Inferior parietal cortex (tissue), 1 donor: ENCODE data around the gene ZNF281.
"Not testable (repeated sequence)": the region's sequence is repeated elsewhere in the genome, so short reads cannot be mapped to it uniquely, and the experiment has no call there.

Experiments
- DNase-seq: peaks from one replicate; pipeline ENCODE4 v3.0.0-alpha.2; 2016; ENCODE audit errors: extremely low spot score

ZNF281 gene

GRCh38 chr1:200409761-200410565, at the start of gene ZNF281:
Gene ZNF281 (minus strand): TSS chr1:200410036. CDS start chr1:200409705, 331 bp downstream.
- DNase-seq: peak; percentile 96

GRCh38 chr1:200458780-200459179, 48.9 kb upstream of the ZNF281 start:
- DNase-seq: no peak

DNA sequence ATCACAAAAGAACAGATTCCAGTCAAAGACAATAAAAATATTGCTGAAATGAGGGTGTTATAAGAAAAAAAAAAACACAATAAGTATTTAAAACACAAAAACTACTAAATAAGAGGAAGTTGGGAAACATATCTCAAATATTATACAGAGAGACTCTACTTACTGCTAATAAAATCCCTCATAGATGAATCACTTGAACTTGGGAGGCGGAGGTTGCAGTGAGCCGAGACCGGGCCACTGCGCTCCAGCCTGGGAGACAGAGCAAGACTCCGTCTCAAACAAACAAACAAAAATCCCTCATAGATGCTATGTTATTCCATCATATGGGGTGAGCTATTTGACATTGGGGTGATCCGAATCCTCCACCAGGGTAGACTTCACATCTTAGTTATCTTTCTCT, 48.0 kb upstream of the ZNF281 start:
- no peak for DNase-seq

GRCh38 chr1:200454425-200454824, 44.6 kb upstream of the ZNF281 start:
- no peak for DNase-seq

- no peak for DNase-seq
These were observed 43.7 kb upstream of the ZNF281 start for GRCh38 chr1:200453553-200453905.

DNA sequence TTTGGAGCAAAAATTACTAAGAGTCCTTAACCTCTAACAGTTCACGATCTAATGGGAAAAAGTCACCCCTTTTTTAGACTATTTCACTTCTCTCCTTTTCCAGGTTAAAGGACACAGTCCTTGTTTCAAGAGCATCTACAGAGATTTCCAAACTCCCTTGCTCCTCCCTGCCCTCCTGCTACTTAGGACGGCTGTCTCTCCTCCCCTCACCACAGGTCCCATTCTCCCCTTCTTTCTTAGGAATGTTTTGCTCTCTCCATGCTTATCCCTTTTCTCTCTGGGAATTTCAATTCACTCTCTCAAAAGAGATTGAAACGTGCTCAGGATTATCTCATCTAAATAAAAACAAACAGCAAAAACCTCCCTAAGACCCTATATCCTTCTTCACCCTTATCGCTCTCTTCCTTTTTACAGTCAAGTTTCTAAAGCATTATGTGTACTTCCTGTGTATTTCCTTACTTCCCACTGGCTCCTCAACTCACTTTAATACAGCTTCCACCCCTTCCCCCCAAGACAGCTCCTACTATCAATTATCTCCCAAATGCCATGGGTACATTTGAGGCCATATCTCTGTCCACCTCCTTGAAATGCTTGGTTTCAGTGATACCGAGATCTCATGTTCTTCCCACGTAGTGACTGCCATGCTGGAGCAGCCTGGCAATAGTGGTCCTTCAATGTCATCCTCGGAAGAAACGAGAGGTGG, 43.2 kb upstream of the ZNF281 start:
- DNase-seq: no peak

DNA sequence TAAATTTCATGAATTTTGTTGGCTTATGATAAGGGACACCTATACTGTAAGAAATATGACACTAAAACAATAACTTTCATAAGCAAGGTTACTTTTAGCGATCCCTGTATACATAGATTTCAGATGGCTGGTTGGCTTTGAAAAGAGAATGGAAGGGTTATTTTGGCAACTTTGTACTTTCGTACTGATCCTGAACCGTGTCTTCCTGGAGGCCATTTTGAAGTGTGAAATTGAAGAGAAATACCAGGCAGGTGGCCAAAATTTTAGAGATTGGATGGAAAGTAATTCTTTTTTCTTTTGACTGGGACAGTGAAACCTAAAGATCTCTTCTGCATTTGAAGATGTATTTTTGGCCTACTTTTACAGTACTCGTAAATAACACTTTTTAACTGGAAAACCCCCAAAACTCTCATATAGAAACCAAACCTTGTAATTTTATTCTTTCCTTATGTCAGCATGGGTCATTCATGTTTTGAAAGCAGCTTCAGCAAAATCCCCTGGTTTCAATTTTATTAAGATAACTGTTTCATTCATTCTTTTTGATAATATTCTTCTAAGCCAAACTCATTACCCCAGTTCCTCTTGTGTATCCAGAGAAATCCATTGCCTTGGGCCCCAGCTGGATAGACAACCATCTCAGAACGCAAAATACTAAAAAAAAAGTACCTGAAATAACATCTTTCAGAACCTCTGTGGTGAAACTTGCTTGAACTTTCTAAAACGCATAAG, 38.4 kb upstream of the ZNF281 start:
- no peak for DNase-seq

- no peak for DNase-seq
These were observed 35.4 kb upstream of the ZNF281 start for GRCh38 chr1:200445213-200445612.

DNA sequence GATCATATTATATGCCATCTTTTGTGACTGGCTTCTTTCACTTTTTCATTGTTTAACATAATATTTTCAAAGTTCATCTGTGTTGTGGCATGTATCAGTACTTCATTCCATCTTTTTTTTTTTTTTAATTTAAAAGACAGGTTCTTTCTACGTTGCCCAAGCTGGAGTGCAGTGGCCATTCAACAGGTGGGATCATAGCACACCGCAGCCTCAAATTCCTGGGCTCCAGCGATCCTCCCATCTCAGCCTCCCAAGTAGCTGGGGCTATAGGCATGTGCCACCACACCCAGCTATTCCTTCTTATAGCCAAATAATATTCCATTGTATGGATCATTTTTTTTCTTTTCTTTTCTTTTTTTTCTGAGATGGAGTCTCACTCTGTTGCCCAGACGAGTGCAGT, 34.6 kb upstream of the ZNF281 start:
- DNase-seq: no peak

DNA sequence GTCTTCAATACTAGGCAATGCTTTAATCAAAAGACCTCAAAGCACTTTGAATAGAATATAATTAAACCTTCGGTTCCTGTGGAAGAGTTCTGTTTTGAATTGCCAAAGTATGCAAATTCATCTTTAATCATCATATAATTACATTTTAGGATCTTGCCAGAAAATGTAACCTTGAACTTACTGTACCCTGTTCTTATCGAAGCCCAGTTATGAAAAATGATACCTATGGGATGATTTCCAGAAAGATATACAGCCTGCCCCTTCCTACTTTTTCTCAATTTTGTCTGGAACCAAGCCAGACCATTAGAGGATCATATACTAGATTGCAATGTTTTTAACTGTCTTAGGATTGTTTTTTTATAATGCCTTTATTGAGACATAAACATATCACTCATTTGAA, 34.0 kb upstream of the ZNF281 start:
- DNase-seq: no peak

- no peak for DNase-seq
These were observed 32.8 kb upstream of the ZNF281 start for GRCh38 chr1:200442537-200443156.

DNA sequence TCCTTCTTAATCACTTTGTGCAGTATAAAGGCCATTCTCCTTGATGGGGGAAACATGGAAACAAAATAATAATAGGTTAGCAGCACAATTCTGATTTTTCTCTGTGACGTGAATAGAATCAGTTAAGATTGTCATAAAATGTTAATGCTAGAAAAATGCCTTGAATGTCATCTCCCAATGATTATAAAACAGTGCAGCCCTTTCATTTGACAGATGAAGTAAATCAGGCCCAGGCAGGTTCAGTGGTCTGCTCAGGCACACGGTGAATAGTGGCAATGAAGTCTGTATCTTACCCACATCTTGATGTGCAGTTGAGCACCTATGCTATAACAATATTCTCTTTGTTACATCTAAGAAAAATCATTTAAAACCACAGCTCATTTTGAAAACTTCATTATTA, 32.2 kb upstream of the ZNF281 start:
- no peak for DNase-seq

DNA sequence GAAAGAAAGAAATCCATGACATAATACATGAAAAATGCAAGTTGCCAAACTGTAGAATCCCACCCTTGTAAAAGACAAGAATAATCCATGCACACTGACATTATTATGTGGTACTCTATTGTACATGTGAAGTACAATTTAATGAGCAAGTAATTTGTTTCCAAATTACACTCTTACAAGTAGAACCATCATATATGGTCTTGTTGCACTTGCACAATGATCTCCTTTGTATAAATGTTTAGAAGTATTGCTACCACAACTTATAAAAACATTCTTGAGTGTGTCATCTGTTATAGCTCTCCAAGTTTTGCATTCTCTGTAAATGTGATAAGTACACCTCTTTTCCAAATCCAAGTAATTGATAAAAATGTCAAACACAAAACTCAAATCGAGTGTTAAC, 29.1 kb upstream of the ZNF281 start:
- no peak for DNase-seq

GRCh38 chr1:200438413-200438812, 28.6 kb upstream of the ZNF281 start:
- not testable (repeated sequence) for DNase-seq

DNA sequence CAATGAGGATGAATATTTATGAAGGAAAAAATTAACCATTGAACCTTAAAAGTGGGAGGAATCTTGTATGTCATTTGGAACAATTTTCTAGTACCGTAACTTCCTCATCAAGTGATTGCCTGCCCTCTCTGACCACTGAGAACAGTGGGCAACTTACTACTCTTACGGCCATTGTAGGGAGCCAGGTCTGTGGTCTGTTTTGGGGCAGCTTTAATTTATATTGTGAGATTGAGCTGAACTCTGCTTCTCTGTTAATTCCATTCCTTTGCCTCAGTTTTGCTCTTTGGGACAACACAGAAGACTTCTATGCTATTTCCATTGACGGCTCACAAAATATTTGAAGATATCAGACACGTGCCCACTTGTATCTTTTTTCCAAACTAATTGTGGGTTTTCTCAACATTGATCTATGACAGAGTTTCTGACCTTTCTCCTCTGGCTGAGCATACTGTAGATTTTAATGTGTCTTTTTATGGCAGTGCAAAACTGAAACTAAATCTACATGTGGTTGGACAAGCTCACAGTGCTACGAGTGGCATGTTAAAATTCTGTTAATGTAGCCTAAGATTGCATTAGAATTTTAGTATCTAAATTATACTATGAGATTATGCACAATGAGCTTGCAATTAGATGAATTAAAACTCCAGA, 27.8 kb upstream of the ZNF281 start:
- DNase-seq: no peak

DNA sequence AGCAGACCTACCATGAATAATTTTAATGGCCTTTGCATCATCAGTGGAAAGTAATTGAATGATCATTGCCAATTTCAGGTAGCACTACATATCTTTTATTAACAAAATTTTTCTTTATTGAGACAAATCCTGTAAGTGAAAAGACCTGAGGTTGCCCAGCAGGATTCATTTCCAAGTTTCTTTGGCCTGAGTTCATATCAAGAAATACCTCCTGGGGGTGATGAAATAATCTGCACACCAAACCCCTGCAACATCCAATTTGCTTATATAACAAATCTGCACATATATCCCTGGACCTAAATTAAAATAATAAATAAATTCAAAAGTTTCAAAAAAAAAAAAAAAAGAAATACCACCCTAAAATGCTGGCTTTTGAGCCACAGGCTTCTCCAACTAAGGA, 27.3 kb upstream of the ZNF281 start:
- no peak for DNase-seq

DNA sequence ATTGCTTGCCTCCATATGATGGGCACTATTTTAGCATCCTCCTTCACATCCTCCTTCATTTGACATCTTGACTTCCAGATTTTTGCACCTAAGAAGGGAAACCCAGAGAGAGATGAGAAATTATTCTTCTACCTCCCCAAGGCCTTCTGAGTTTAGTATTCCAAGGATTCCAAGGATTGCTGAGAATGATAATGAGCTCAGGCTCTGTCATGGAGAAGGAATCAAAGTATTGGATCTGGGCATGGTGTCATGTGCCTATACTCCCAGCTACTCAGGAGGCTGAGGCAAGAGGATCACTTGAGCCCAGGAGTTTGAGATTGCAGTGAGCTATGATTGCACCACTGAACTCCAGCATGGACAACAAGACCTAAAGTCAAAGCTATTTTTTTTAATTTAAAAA, 26.6 kb upstream of the ZNF281 start:
- DNase-seq: no peak

DNA sequence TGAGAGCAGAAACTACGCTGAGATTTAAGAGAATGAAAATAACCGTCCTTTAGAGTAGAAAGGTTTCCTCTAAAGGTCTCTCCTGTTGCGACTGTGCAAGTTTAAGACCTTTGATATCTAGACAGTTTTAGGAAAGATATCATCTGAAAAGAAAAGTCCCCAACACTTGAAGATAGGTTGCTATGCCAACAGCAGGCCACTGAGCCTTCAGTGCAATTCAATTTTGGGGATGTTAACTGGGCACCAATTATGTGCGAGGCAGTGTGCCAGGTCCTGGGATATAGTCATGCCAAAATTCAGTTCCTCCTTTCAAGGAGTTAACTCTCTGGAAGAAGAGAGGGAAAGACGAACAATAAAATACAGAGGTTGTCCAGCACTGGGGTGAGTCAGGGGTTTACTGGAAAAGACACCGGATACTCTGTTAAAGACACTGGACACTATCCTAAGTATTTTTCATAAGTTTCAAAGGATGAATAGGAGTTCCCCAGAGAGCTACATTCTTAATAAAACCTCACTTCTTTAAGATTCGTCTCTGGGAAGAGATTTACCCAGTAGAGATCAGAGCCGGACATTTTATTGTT, 25.5 kb upstream of the ZNF281 start:
- no peak for DNase-seq

- DNase-seq: no peak
These were observed 23.8 kb upstream of the ZNF281 start for GRCh38 chr1:200433586-200433985.

DNA sequence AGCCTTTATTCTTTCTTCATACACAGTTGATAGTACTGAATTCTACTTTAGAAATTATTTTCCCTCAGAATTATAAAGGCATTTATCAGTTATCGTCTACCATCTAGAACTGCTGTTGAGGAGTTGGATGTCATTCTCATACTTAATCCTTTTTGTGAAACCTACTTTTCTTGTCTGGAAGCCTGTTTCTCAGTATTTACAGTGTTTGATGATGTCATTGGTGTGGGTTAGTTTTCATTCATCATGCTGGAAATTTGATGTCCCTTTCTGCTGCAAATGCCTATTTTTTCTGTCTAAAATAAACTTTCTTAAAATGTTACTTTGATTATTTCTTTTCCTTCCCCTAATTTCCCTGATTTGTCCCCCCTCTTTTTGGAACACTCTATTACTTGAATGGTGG, 22.8 kb upstream of the ZNF281 start:
- no peak for DNase-seq

- DNase-seq: no peak
These were observed 19.4 kb upstream of the ZNF281 start for GRCh38 chr1:200429221-200429751.
